Activated CD4-positive, alpha-beta T cell treated with anti-CD3 and anti-CD28 coated beads for 1 hour (primary cell): Measurements from ENCODE around the gene TBC1D3B.
"Not testable (repeated sequence)": the region's sequence is repeated elsewhere in the genome, so short reads cannot be mapped to it uniquely, and the experiment has no call there.

ENCODE experiments used
- DNase-seq: peaks from one replicate; pipeline ENCODE4 v3.0.0-alpha.2; 2020

Gene TBC1D3B

DNA sequence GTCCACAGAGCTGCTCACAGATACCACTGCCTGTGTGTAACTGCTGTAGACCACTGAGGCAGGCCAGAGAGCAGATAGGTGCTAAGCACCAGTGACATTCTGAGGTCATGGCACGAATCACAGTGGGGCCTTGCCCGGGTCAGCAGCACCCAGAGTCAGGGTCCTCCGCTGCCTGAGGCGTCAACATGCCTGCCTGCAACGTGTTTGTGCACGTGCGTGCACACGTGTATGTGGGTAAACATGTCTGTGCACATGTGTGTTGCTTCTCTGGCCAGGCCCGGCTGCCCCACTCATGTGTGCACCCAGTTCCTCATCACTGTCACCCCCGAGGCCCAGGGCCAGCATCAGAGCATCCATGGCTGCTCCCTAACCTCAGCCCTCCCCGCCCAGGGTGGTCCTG lies at the start of gene TBC1D3B:
TBC1D3B (minus strand) TSS at position 101 of the 400 bp plus-strand sequence. CDS start 1,586 bp downstream, outside the sequence.
- not testable (repeated sequence) for DNase-seq

DNA sequence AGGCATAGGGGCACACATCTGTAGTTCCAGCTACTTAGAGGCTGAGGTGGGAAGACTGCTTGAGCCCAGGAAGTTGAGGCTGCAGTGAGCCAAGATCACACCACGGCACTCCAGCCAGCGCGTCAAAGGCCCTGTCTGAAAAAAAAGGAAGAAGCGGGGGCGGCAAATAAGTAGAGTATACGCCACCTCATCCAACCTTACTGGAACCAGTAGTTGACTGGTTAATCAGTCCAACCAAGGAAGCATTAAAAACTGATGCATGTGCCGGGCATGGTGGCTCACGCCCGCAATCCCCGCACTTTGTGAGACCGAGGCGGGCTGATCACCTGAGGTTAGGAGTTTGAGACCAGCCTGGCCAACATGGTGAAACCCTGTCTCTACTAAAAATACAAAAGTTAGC lies 46.5 kb upstream of the TBC1D3B start:
- DNase-seq: not testable (repeated sequence)

DNA sequence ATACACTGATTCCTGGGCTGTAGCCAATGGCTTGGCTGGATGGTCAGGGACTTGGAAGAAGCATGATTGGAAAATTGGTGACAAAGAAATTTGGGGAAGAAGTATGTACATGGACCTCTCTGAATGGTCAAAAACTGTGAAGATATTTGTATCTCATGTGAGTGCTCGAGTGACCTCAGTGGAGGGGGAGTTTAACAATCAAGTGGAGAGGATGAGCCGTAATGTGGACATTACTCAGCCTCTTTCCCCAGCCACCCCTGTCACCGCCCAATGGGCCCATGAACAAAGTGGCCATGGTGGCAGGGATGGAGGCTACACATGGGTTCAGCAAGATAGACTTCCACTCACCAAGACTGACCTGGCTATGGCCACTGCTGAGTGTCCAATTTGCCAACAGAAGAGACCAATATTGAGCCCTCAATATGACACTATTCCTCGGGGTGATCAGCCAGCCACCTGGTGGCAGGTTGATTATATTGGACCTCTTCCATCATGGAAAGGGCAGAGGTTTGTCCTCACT lies 45.2 kb upstream of the TBC1D3B start:
- DNase-seq: not testable (repeated sequence)

DNA sequence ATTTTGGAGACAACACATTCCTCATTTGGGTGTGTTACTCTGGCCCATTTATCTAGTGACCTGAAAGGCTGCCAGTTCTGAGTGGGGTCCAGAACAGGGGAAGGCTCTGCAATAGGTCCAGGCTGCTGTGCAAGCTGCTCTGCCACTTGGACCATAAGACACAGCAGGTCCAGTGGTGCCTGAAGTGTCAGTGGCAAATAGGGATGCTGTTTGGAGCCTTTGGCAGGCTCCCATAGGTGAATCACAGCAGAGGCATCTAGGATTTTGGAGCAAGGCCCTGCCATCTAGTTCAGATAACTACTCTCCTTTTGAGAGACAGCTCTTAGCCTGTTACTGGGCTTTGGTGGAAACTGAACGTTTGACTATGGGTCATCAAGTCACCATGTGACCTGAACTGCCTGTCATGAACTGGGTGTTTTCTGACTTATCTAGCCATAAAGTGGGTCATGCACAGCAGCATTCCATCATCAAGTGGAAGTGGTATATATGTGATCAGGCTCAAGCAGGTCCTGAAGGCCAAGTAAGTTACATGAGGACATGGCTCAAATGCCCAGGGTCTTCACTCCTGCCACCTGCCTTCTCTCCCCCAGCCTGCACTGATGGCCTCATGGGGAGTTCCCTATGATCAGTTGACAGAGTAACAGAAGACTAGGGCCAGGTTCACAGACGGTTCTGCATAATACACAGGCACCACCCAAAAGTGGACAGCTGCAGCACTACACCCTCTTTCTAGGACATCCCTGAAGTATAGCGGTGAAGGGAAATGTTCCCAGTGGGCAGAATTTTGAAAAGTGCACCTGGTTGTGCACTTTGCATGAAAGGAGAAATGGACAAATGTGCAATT lies 44.5 kb upstream of the TBC1D3B start:
- not testable (repeated sequence) for DNase-seq

DNA sequence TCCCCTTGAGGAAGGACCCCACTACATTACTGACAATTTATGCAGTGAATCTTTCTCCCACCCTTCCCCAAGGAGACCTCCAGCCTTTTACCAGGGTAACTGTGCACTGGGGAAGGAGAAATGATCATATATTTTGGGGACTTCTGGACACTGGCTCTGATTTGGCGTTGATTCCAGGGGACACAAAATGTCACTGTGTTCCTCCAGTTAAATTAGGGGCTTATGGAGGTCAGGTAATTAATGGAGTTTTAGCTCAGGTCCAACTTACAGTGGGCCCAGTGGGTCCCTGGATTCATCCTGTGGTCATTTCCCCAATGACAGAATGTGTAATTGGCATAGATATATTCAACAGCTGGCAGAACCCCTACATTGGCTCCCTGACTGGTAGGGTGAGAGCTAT lies 43.1 kb upstream of the TBC1D3B start:
- not testable (repeated sequence) for DNase-seq

DNA sequence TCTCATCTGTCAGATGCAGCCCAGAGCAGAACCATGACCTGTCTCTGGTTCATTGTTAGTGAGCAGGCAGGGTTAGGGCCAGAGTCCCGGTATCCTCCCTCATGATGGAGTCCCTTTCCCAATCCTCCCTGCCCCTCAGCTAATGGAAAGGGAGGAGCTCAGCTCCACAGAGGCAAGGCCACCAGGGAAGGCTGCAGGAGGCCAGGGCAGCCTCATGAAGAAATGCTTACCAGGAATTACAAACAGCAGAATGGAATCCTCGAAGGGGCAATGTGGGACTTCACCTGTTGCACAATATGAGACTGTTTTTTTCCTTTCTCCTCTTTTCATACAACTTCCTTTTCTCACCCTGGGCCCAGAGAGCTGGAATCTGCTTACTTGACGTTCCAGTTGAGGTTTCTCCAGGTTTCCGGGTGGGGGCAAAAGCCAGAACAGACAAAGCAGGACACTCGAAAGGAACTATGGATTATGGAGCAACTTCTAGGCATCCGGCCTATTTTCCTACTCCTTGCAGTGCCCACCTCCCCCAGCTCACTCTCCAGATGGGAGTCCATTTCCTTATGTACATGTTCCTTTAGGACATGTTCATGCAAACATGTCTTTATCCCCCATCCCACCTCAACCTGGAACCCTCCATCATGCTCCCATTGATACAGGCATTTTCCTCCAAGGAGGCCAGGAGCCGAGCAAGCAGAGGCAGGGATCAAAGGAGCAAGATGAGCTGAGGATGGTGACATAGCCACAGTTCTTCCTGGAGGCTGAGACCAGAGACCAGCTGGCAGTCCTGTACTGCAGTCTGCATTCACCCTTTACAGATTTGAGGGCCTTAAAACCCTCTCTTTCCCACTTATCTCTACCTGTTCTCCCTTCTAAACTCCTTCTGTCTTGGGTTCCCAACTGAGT lies 39.2 kb upstream of the TBC1D3B start:
- DNase-seq: not testable (repeated sequence)

DNA sequence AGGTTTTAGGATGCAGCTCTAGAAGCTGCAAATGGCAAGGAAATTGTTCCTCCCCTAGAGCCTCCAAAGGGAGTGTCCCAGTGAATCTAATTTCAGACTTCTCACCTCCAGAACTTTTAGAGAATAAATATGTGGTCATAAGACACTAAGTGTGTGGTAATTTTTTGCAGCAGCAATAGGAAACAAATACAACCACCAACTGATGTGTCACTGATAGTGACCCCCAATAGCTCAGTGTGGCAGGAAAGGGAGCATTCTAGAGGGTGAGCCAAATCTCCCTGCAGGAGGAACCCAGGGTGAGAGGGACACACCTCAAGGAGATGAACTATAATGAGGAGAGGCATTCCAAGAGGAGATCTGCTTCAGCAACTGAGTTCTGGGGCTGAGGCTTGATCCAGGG lies 38.5 kb upstream of the TBC1D3B start:
- no peak for DNase-seq

DNA sequence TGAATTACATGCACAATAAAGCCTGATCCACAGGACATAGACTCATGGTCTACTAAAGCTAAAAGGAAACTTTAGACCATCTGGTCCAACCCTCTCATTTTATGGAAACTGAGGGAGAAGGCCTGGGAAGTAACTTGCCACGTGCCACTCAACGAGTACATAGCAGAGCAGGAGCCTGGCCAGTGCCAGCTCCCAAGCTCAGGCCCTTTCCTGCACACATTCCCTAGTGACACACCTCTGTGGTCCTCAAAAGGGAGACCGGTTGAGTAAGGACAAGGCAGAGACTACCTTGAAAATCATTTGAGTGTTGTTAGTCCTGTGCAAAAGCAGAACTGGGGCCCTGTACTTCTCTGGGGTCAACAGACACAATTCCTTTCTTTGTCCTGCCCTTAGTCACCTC lies 37.3 kb upstream of the TBC1D3B start:
- no peak for DNase-seq

DNA sequence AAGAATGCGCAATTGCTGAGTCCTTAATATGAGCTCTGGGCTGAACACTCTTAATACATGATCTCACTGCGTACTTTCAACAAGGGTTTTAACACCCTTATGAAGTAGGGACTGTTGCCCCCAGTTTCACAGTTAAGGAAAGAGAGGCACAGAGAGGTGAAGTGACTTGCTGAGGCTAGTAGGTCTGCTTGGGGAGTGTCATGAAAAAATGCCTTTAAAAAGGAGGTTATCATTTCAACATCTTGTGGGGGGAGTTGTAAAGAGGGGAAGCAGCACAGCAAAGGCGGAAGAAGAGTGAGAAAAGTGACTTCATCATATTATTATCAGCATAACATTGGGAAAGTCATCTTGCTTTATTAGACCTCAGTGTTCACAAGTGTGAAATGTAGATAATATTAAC lies 36.5 kb upstream of the TBC1D3B start:
- no peak for DNase-seq

DNA sequence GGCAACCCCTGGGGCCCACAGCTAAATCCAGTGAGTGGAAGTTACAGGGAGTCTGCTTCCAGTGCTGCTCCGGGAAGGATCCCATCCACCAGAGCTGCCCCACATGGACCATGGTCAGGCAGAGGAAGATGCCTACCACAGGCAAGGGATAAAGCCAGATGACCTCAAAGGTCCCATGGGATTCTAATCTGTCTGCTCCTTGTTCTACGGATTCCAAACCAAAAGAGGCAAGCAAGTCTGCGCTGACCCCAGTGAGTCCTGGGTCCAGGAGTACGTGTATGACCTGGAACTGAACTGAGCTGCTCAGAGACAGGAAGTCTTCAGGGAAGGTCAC lies 35.8 kb upstream of the TBC1D3B start:
- DNase-seq: no peak

DNA sequence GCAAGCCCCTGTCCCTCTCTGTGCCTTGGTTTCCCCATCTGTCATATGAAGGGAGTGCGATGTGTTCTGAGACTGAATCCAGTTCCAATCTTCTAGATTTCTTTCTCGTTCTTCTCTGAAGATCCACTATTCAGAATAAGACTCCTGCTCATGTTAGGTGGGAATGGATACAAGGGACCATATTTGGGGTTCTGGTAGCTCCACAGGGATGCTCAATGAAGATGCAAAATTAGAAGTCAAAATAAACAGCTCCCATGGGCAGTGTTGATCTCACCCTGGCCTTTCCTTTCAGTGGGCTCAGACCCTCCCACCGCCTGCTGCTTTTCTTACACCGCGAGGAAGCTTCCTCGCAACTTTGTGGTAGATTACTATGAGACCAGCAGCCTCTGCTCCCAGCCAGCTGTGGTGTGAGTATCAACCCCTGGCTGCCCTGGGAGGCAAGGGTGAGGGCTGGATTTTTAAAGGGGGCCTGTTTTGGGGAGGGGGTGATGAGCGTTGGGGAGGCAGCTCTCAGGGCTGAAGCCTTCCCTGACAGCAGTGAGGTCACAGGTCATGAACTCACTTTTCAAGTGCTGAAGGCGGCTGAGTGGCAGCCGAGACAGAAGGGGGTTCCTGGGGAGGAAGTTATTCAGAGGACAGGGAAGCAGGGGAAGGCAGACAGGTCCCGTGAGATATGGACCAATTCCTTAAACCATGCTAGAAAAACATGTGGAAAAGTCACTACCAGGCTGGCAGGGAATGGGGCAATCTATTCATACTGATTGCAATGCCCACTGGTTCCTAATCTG lies 35.2 kb upstream of the TBC1D3B start:
- DNase-seq: not testable (repeated sequence)

DNA sequence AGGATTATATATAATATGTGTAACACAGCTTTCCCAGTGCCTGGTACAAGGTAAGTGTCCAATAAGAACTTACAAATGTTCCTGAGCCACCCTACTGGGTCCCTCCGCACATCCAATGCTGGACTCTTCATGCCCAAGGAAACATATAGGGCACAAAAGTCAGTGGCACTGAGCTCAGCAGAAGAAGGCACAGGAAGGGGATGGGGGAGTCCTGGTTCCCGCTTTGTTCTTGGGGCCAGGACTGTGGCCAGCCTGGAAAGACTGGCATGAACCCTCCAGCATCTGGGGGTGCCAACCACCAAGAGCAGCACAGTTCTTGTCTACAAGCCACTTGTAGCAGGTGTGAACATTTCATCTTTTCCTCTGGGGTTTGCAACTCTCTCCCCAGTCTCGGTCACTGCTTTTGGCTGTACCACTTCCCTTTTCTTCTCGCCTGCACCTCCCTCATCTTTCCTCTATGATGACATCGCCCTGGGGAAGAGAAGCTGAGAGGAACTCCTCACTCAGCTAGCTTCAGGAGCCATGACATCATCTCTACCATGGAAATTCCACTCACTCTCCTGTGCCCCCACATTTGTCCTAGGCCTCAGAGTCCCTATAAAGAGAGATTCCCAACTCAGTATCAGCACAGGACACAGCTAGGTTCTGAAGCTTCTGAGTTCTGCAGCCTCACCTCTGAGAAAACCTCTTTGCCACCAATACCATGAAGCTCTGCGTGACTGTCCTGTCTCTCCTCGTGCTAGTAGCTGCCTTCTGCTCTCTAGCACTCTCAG lies 34.2 kb upstream of the TBC1D3B start, which contains the start of gene CCL4L2:
CCL4L2 (plus strand) TSS at position 625 of the 773 bp plus-strand sequence.
- DNase-seq: not testable (repeated sequence)

DNA sequence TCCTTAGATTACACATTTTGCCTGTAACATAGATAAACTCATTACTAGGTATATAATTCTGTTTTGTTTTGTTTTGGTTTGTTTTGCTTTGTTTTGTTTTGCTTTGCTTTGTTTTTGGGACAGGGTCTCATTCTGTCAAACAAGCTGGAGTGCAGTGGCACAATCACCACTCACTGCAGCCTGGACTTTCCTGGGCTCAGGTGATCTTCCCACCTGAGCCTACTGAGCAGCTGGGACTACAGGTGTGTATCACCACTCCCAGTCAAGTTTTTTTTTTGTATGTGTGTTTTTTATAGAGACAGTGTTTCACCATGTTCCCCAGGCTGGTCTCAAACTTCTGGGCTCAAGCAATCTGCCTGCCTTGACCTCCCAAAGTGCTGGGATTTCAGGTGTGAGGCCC lies 33.1 kb upstream of the TBC1D3B start:
- DNase-seq: no peak

DNA sequence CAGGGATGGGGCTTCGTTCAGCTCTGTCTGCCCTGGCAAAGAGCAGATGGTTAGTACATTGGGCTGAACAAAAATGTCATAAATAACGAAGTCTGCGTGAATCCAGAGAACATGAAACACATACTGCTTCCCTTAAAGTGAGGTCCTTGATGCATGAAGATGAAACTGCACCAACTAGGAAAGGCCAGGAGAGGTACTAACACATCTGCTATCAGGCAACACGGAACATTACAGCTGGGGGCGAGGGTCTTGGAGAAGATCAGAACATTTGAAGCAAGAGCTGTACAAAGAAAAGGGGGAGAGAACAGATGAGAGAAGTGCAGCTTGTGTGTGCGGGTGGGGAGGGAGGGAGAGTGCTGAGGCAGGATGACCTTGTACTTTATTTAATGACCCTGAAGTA lies 30.9 kb upstream of the TBC1D3B start:
- DNase-seq: not testable (repeated sequence)

DNA sequence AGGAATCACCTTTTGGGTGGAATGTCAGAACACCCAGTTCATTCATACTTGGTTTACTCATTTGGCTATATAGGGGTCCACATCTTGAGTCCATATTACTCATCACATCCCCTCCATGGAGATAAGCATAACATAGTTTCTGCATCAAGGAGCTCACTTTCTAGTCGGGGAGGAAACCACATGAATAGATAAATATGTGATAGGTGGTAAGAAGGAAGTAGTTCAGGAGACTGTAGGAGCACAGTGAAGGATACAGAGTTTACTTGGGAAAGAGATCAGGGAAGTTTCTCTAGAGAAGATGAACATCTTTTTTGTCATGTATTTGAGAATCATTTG lies 30.0 kb upstream of the TBC1D3B start:
- not testable (repeated sequence) for DNase-seq

DNA sequence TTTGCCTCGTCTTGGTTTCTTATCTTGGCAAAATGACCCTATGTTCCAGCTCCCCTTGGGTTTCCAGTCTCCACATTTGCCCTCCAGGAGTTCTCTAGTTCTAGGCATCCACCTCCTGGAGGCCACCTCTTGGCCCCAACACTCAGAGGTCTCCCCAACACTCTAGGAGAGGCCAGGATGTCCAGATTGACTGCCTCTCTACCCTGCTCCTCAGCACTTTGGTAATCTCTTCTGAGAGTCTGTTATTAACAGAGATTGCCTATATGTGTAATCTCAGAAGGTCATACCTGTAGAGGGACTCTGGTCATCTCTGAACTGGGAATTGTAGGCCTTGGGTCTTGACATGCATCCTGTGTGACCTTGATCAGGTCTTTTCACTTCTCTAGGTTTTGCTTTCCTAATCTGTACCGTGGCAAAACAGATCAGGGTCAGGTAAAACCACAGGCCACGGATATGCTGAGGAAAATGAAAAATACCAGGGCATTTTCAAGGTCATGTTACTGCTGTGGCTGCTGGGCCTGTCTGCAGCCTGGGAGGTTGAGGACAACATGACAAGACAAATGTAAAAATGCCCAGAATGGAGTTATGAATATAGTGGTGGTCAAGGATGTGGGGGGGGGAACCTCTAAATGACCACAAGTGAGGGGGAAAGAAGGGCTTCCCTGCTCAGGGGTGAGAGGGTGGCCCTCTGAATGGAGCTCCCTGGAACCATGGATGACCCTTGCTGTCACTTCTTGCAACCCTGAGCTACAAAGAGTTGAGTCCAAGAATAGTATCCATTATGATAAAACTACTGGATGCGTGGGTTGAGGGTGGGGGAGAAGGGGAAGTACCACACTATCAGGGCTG lies 29.4 kb upstream of the TBC1D3B start:
- no peak for DNase-seq

DNA sequence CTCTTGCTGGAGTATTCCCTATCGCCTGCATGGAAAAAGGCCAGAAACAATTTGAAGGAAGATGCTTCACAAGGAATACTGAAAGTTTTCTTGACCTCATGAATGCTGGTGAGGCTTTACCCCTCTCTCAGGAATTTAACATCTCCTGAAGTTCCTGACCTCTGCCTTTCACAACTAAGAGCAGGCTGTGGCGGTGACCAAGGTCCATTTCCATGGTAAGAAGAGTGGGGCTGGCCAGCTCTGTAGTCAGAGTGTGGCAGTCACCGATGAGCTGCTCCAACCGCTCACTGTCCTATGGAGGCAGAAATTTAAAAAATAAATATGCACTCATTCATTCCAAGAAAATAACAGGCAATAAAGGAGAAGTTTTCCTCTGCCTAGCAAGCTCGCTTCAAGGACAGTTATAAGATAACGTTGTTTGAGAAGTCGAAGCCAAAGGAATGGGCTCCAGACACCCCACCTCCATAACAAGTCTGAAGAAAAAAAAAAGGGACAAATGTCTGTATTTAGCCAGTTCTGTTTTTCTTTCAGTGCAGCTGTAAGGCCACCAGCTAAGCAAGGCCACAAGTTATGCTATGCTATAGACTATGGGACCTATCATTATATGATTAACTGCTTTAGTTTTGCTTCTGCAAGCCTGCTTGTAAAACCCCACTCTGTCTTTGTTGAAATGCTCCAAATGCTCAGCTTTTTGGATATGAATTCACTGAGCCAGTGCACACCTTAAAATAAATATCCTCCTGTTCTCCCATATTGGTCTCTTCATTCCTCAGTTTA lies 28.5 kb upstream of the TBC1D3B start:
- DNase-seq: no peak

DNA sequence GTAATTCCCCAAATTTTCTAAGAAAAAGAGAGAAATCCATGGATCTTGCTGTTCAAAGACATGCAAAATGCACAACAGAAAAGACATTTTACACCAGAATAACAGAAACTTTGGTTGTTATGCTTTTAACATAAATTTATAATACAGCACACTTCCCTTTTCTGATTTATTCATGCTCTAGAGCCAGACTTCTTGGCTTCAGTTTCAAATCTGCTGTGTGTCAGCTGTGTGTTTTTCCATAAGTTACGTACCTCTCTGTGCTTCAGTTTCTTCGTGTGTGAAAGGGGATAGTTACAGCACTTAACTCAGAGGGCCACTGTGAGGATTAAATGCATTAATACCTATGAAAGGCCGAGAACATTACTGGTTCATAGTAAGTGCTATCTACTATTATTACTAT lies 26.9 kb upstream of the TBC1D3B start:
- no peak for DNase-seq

DNA sequence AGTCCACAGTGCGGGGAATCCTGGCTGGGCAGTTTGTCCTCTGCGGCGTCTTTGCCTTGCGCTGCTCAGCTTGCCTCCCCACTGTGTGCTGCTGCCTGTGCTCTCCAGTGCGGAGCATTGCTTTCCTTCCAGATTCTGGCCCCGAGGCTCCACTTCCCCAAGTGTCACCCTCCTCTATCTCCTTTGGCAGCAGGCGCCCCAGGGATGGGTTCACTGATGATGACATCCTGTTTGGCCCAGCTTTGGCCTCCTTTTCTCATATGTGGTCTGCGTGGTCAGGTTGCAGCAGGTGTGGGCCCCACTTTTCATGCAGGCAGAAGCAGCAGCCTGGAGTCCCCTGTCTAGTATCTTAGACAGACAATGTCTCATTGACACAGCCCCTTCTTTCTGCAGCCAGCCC lies 25.1 kb upstream of the TBC1D3B start:
- DNase-seq: not testable (repeated sequence)

DNA sequence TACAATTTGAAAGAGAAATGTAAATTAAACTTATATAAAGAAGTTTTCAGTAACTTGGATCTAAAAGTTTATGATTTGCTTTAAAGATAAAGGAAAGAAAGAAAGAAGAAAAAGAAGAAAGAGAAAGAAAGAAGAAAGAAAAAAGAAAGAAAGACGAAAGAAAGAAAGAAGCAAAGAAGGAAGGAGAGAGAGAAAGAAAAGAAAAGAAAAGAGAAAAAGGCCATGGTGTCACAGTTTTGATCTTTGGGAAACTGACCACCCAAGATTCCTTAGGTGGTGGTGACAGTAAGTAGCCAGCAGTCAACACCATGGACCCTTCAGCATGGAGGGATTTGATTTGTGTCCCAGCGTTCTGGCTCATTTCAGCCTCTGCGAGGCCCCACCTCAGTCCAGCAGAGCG lies 24.7 kb upstream of the TBC1D3B start:
- not testable (repeated sequence) for DNase-seq
